WERI-Rb-1 (cell line): ENCODE results near the gene FNIP1.
"Not testable (repeated sequence)": the region's sequence is repeated elsewhere in the genome, so short reads cannot be mapped to it uniquely, and the experiment has no call there.

ENCODE experiments used
- DNase-seq: peaks from one replicate; pipeline ENCODE4 v3.0.0-alpha.2; 2020
- H3K27ac ChIP-seq: fragments of 250-450 bp; sonication (Bioruptor Pico); 2 replicates; pipeline ENCODE4 v1.5.1; 2020; ENCODE audit warnings: mild to moderate bottlenecking, moderate library complexity
- H3K27me3 ChIP-seq: fragments of 250-450 bp; sonication (Bioruptor Pico); 2 replicates; pipeline ENCODE4 v1.5.1; 2021; ENCODE audit warnings: mild to moderate bottlenecking, low read depth, moderate library complexity; ENCODE audit not compliant: insufficient read depth, severe bottlenecking
- H3K36me3 ChIP-seq: fragments of 250-450 bp; sonication (Bioruptor Pico); 2 replicates; pipeline ENCODE4 v1.5.1; 2020; ENCODE audit warnings: mild to moderate bottlenecking, moderate library complexity
- H3K4me3 ChIP-seq: 2 replicates; pipeline ENCODE4 v1.5.1; 2011; ENCODE audit warnings: low read depth, mild to moderate bottlenecking, control low read depth, low read length
- H3K9me3 ChIP-seq: fragments of 250-450 bp; sonication (Bioruptor Pico); 2 replicates; pipeline ENCODE4 v1.5.1; 2021; ENCODE audit warnings: mild to moderate bottlenecking, moderate library complexity; ENCODE audit not compliant: severe bottlenecking
- CTCF ChIP-seq: IDR thresholded peaks from 2 replicates; pipeline ENCODE4 v1.5.1; 2011; ENCODE audit warnings: low read depth, mild to moderate bottlenecking, control low read depth, inconsistent platforms, low read length

Gene FNIP1

GRCh38 chr5:131622633-131623032 is 174.2 kb downstream of the FNIP1 start:
- Histone ChIP-seq H3K4me3 (no peak overlapping the region), H3K9me3 (no peaks in the 10 kb centered on the region), H3K36me3 (no peaks in the 10 kb centered on the region; the same call in 1 of the 2 replicates), H3K27me3 (no peaks in the 10 kb centered on the region), H3K27ac (no peak overlapping the region)
- no peak for TF ChIP-seq CTCF
- DNase-seq: no peak

GRCh38 chr5:131621164-131621563 is 175.7 kb downstream of the FNIP1 start:
- H3K36me3 ChIP-seq, H3K27ac ChIP-seq, H3K4me3 ChIP-seq, H3K27me3 ChIP-seq, DNase-seq, H3K9me3 ChIP-seq: not testable (repeated sequence)

- no peaks in the 10 kb centered on the region; the same call in 1 of the 2 replicates for H3K36me3 ChIP-seq
Measured at GRCh38 chr5:131619102-131619501, 177.7 kb downstream of the FNIP1 start.

GRCh38 chr5:131617140-131617822 is 179.5 kb downstream of the FNIP1 start:
- Histone ChIP-seq H3K36me3 (peaks cover 2% of the 10 kb centered on the region; the same call in 1 of the 2 replicates), H3K9me3 (no peaks in the 10 kb centered on the region), H3K27ac (no peak overlapping the region), H3K4me3 (no peak overlapping the region), H3K27me3 (no peaks in the 10 kb centered on the region)
- TF ChIP-seq CTCF: no peak
- DNase-seq: no peak

More at GRCh38 chr5:131619102-131619501, 177.7 kb downstream of the FNIP1 start:
- no peak overlapping the region for H3K27ac ChIP-seq
- no peaks in the 10 kb centered on the region for H3K27me3 ChIP-seq
- H3K9me3 ChIP-seq: no peaks in the 10 kb centered on the region
- H3K4me3 ChIP-seq: no peak overlapping the region
- TF ChIP-seq CTCF: no peak
- DNase-seq: no peak

- Histone ChIP-seq H3K9me3 (no peaks in the 10 kb centered on the region), H3K27ac (no peak overlapping the region), H3K36me3 (peaks cover 2% of the 10 kb centered on the region; the same call in 1 of the 2 replicates), H3K4me3 (no peak overlapping the region), H3K27me3 (no peaks in the 10 kb centered on the region)
- no peak for DNase-seq
- no peak for TF ChIP-seq CTCF
Measured at GRCh38 chr5:131615957-131616356, 180.9 kb downstream of the FNIP1 start.

- H3K27me3 ChIP-seq: no peaks in the 10 kb centered on the region
- H3K36me3 ChIP-seq: peaks cover 2% of the 10 kb centered on the region; the same call in 1 of the 2 replicates
- no peak for DNase-seq
- H3K4me3 ChIP-seq: no peak overlapping the region
- H3K9me3 ChIP-seq: no peaks in the 10 kb centered on the region
- H3K27ac ChIP-seq: no peak overlapping the region
- no peak for TF ChIP-seq CTCF
Measured at GRCh38 chr5:131613423-131613822, 183.4 kb downstream of the FNIP1 start.
